Measurements from ENCODE around the gene ALKBH2.

DNA sequence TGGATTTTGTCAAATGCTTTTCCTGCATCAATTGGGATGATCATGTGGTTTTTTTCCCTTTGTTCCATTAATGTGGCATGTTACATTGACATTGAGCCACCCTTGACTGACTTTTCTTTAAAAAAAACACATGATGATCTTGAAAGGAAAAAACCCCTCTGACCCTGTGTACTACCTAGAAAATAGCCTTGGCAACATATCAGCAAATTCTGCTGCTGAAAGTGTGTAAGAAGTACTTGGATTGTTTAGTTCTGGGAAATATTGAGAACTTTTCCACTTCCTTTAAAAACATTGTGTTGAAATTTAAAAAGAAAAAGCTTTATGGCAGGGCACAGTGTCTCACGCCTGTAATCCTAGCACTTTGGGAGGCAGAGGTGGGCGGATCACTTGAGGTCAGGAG lies 43.8 kb upstream of the ALKBH2 start:
- TF ChIP-seq, protein P1, sequence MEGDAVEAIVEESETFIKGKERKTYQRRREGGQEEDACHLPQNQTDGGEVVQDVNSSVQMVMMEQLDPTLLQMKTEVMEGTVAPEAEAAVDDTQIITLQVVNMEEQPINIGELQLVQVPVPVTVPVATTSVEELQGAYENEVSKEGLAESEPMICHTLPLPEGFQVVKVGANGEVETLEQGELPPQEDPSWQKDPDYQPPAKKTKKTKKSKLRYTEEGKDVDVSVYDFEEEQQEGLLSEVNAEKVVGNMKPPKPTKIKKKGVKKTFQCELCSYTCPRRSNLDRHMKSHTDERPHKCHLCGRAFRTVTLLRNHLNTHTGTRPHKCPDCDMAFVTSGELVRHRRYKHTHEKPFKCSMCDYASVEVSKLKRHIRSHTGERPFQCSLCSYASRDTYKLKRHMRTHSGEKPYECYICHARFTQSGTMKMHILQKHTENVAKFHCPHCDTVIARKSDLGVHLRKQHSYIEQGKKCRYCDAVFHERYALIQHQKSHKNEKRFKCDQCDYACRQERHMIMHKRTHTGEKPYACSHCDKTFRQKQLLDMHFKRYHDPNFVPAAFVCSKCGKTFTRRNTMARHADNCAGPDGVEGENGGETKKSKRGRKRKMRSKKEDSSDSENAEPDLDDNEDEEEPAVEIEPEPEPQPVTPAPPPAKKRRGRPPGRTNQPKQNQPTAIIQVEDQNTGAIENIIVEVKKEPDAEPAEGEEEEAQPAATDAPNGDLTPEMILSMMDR (IDR thresholded peaks at IDR 0.05), result no peak
- no peak for TF ChIP-seq POLR2A (IDR thresholded peaks at IDR 0.05)
